OCI-LY1 (cell line): Measurements from ENCODE around the gene GNA14.

ENCODE experiments used
- H2AFZ ChIP-seq: fragments of 200-600 bp; sonication (generic), shearing (Covaris generic); 2 replicates; pipeline ENCODE4 v1.6.0; 2014; ENCODE audit warnings: antibody characterized with exemption, mild to moderate bottlenecking, low read length
- H3F3A ChIP-seq: fragments of 200-600 bp; sonication (generic), shearing (Covaris generic); 2 replicates; pipeline ENCODE4 v1.6.0; 2014; ENCODE audit warnings: mild to moderate bottlenecking, antibody characterized with exemption, low read length, moderate library complexity; ENCODE audit not compliant: insufficient read depth
- H3K27ac ChIP-seq: fragments of 200-600 bp; sonication (generic); 2 replicates; pipeline ENCODE4 v1.5.1; 2014; ENCODE audit warnings: low read length, mixed run types, mild to moderate bottlenecking, low read depth; ENCODE audit not compliant: poor library complexity, severe bottlenecking
- H3K27me3 ChIP-seq: fragments of 200-600 bp; sonication (generic); 2 replicates; pipeline ENCODE4 v1.6.0; 2014; ENCODE audit warnings: antibody characterized with exemption, mild to moderate bottlenecking, low read length, moderate library complexity; ENCODE audit not compliant: insufficient read depth
- H3K36me3 ChIP-seq: fragments of 200-600 bp; sonication (generic); 2 replicates; pipeline ENCODE4 v1.6.1; 2014; ENCODE audit warnings: mild to moderate bottlenecking, antibody characterized with exemption, low read length, moderate library complexity, mixed read lengths; ENCODE audit not compliant: insufficient read depth
- H3K4me1 ChIP-seq: fragments of 200-600 bp; sonication (generic); 2 replicates; pipeline ENCODE4 v1.5.1; 2014; ENCODE audit warnings: mild to moderate bottlenecking, low read length, moderate library complexity; ENCODE audit not compliant: insufficient read depth, severe bottlenecking
- H3K4me2 ChIP-seq: fragments of 200-600 bp; sonication (generic), shearing (Covaris generic); 2 replicates; pipeline ENCODE4 v1.6.1; 2014; ENCODE audit warnings: low read length
- H3K4me3 ChIP-seq: fragments of 200-600 bp; sonication (generic); 2 replicates; pipeline ENCODE4 v1.5.1; 2014; ENCODE audit warnings: low read length, low read depth, mild to moderate bottlenecking, mixed read lengths; ENCODE audit not compliant: poor library complexity, severe bottlenecking
- H3K79me2 ChIP-seq: fragments of 200-600 bp; shearing (Covaris generic); 2 replicates; pipeline ENCODE4 v1.6.1; 2016; ENCODE audit warnings: mixed run types, low read length, mixed read lengths; ENCODE audit not compliant: insufficient read depth
- H3K9ac ChIP-seq: fragments of 200-600 bp; sonication (generic), shearing (Covaris generic); 2 replicates; pipeline ENCODE4 v1.6.1; 2014; ENCODE audit warnings: mild to moderate bottlenecking, low read length, mixed read lengths
- H3K9me2 ChIP-seq: fragments of 200-600 bp; sonication (generic), shearing (Covaris generic); 2 replicates; pipeline ENCODE4 v1.6.1; 2014; ENCODE audit warnings: low read depth, mild to moderate bottlenecking, low read length, mixed read lengths
- H3K9me3 ChIP-seq: fragments of 200-600 bp; shearing (Covaris generic); 2 replicates; pipeline ENCODE4 v1.6.1; 2014; ENCODE audit warnings: low read length, mixed read lengths
- H4K20me1 ChIP-seq: fragments of 200-600 bp; sonication (generic), shearing (Covaris generic); 2 replicates; pipeline ENCODE4 v1.6.0; 2016; ENCODE audit warnings: mild to moderate bottlenecking, low read length; ENCODE audit not compliant: insufficient read depth
- EZH2 ChIP-seq: fragments of 200-600 bp; sonication (generic), shearing (Covaris generic); IDR thresholded peaks from 2 replicates; pipeline ENCODE4 v1.8.0; 2017; ENCODE audit warnings: borderline replicate concordance, mixed run types, mild to moderate bottlenecking, antibody characterized with exemption, low read length, moderate library complexity, mixed read lengths
- TF ChIP-seq, protein P1 (sequence below): fragments of 200-600 bp; sonication (generic), shearing (Covaris generic); IDR thresholded peaks from 2 replicates; pipeline ENCODE4 v1.5.1; 2017; ENCODE audit warnings: mild to moderate bottlenecking, antibody characterized with exemption, low read length, moderate library complexity, mixed read lengths

GNA14 gene

DNA sequence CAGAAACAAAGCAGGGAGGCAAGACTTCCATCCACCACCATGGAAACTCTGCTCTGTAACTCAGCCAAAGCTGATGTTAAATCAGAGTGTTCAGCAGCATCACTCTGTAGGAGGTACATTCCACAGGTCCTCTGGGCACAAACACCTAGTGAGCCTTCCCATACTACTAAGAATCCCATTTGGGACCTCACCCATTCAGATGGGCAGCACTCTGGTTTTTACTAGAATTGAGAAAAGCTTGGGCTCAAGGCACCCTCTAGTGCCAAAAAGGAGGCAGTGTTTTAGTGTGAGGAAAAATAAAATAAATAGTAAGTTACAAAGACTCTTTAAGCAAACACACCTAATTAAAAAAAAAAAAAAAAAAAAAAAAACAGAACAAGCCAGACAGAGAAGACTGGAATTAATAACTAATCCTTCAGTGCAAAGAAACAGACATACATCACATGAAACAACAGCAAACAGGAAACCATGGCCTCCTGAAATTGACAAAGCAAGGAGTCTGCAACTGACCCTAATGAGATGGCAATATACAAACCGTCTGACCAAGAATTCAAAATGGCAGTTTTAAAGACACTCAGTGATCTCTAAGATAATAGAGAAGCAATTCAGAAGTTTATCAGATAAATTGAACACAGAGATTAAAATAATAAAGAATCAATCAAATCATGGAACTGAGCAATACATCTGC lies 159.5 kb downstream of the GNA14 start:
- TF ChIP-seq EZH2, result no peak
- TF ChIP-seq, protein P1, sequence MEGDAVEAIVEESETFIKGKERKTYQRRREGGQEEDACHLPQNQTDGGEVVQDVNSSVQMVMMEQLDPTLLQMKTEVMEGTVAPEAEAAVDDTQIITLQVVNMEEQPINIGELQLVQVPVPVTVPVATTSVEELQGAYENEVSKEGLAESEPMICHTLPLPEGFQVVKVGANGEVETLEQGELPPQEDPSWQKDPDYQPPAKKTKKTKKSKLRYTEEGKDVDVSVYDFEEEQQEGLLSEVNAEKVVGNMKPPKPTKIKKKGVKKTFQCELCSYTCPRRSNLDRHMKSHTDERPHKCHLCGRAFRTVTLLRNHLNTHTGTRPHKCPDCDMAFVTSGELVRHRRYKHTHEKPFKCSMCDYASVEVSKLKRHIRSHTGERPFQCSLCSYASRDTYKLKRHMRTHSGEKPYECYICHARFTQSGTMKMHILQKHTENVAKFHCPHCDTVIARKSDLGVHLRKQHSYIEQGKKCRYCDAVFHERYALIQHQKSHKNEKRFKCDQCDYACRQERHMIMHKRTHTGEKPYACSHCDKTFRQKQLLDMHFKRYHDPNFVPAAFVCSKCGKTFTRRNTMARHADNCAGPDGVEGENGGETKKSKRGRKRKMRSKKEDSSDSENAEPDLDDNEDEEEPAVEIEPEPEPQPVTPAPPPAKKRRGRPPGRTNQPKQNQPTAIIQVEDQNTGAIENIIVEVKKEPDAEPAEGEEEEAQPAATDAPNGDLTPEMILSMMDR, result peak; percentile 50
- Histone ChIP-seq H3K4me3 (no peak overlapping the region), H3F3A (no peaks in the 10 kb centered on the region), H3K36me3 (no peaks in the 10 kb centered on the region), H3K9ac (no peak overlapping the region), H3K27me3 (no peaks in the 10 kb centered on the region), H3K4me1 (no peaks in the 10 kb centered on the region), H3K27ac (no peak overlapping the region), H4K20me1 (no peaks in the 10 kb centered on the region), H2AFZ (no peak overlapping the region), H3K9me3 (no peaks in the 10 kb centered on the region), H3K79me2 (no peaks in the 10 kb centered on the region), H3K4me2 (no peak overlapping the region), H3K9me2 (no peaks in the 10 kb centered on the region)

- no peak overlapping the region for H3K27ac ChIP-seq
- no peaks in the 10 kb centered on the region for H3K79me2 ChIP-seq
- TF ChIP-seq, protein P1, result no peak
- no peaks in the 10 kb centered on the region for H3F3A ChIP-seq
- no peaks in the 10 kb centered on the region for H3K9me2 ChIP-seq
- H2AFZ ChIP-seq, result no peak overlapping the region
- no peaks in the 10 kb centered on the region for H3K4me1 ChIP-seq
- no peaks in the 10 kb centered on the region for H3K27me3 ChIP-seq
- H3K9me3 ChIP-seq, result no peaks in the 10 kb centered on the region
- H3K9ac ChIP-seq, result no peak overlapping the region
- H3K4me2 ChIP-seq, result no peak overlapping the region
- H3K4me3 ChIP-seq, result no peak overlapping the region
- H4K20me1 ChIP-seq, result no peaks in the 10 kb centered on the region
- no peaks in the 10 kb centered on the region for H3K36me3 ChIP-seq
These were observed 161.2 kb downstream of the GNA14 start for GRCh38 chr9:77486968-77487367.

GRCh38 chr9:77486463-77486862 lies 161.7 kb downstream of the GNA14 start:
- Histone ChIP-seq H3K4me1 (no peaks in the 10 kb centered on the region), H3K4me2 (no peak overlapping the region), H3K4me3 (no peak overlapping the region), H3K27ac (no peak overlapping the region), H4K20me1 (no peaks in the 10 kb centered on the region), H3K9me2 (no peaks in the 10 kb centered on the region), H3K79me2 (no peaks in the 10 kb centered on the region), H3K9me3 (no peaks in the 10 kb centered on the region), H2AFZ (no peak overlapping the region), H3K9ac (no peak overlapping the region), H3F3A (no peaks in the 10 kb centered on the region), H3K36me3 (no peaks in the 10 kb centered on the region), H3K27me3 (no peaks in the 10 kb centered on the region)
- TF ChIP-seq EZH2, result no peak
- TF ChIP-seq, protein P1, result no peak
